Fibroblast of lung (primary cell): Measurements from ENCODE around the gene FNDC11.

Experiments
- EZH2 ChIP-seq: IDR thresholded peaks from 2 replicates; pipeline ENCODE4 v1.5.1; 2012; ENCODE audit warnings: low read length, control low read depth, mild to moderate bottlenecking; ENCODE audit errors: missing control alignments
- TF ChIP-seq, protein P1 (sequence below), 2 donors: IDR thresholded peaks in 1 of 2; conservative IDR thresholded peaks in 1 of 2; 1 replicate in 1 of 2; 2 replicates in 1 of 2; pipeline ENCODE4 v1.5.1; 2011 to 2012; ENCODE audit warnings: low read length in 2 of 2, control low read depth in 1 of 2, inconsistent platforms in 1 of 2, low read depth in 1 of 2, mild to moderate bottlenecking in 1 of 2

DNA sequence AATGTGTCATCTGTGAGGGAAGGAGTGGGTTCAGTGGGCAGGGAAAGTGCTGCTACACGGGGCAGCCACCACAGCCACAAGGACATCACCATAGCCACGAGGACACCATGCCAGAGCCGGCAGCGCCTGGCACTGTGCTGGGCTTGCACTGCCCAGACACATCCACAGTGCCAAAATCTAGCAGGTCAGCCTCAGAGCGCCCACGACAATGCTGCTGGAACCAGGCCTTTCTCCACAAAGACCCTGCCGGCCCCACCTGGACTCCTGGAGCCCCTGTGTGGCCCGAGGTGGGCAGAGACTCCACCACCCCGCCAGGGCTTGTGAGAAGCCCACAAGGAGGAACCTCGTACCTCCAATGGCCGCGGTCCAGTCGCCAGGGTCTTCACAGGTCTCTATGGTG lies 38.7 kb downstream of the FNDC11 start:
- no peak for TF ChIP-seq EZH2
- TF ChIP-seq, protein P1, sequence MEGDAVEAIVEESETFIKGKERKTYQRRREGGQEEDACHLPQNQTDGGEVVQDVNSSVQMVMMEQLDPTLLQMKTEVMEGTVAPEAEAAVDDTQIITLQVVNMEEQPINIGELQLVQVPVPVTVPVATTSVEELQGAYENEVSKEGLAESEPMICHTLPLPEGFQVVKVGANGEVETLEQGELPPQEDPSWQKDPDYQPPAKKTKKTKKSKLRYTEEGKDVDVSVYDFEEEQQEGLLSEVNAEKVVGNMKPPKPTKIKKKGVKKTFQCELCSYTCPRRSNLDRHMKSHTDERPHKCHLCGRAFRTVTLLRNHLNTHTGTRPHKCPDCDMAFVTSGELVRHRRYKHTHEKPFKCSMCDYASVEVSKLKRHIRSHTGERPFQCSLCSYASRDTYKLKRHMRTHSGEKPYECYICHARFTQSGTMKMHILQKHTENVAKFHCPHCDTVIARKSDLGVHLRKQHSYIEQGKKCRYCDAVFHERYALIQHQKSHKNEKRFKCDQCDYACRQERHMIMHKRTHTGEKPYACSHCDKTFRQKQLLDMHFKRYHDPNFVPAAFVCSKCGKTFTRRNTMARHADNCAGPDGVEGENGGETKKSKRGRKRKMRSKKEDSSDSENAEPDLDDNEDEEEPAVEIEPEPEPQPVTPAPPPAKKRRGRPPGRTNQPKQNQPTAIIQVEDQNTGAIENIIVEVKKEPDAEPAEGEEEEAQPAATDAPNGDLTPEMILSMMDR (conservative IDR thresholded peaks at IDR 0.05 in 1 of 2, IDR thresholded peaks at IDR 0.05 in 1 of 2; ENCODE audit: low read depth in 1 of 2, low read length in 2 of 2) = no peak
